T-helper 22 cell (primary cell): ENCODE measurements around the gene CHST7.
"Not testable (repeated sequence)": the region's sequence is repeated elsewhere in the genome, so short reads cannot be mapped to it uniquely, and the experiment has no call there.

Experiments
- DNase-seq: peaks from one replicate; pipeline ENCODE4 v3.0.0-alpha.2; 2020; ENCODE audit warnings: low read depth

CHST7 gene

GRCh38 chrX:46573331-46573891 lies at the start of gene CHST7:
Gene CHST7 (plus strand): TSS chrX:46573765. CDS start chrX:46573932, 167 bp downstream.
- DNase-seq, result peak; percentile 56

- not testable (repeated sequence) for DNase-seq
These were observed 44.9 kb upstream of the CHST7 start for GRCh38 chrX:46528640-46529039.

GRCh38 chrX:46529740-46530403 lies 43.7 kb upstream of the CHST7 start:
- not testable (repeated sequence) for DNase-seq

- not testable (repeated sequence) for DNase-seq
These were observed 43.1 kb upstream of the CHST7 start for GRCh38 chrX:46530404-46530908.

- no peak for DNase-seq
These were observed 42.1 kb upstream of the CHST7 start for GRCh38 chrX:46531442-46531841.

- DNase-seq, result no peak
These were observed 30.1 kb upstream of the CHST7 start for GRCh38 chrX:46543441-46543840.

- DNase-seq, result not testable (repeated sequence)
These were observed 29.0 kb upstream of the CHST7 start for GRCh38 chrX:46544527-46544926.

GRCh38 chrX:46545111-46546005 lies 28.2 kb upstream of the CHST7 start, which contains the start of gene ZNF674:
Gene ZNF674 (minus strand): TSS chrX:46545421. CDS start chrX:46542087, 3,334 bp downstream.
- peak; percentile 88 for DNase-seq

GRCh38 chrX:46547857-46548256 lies 25.7 kb upstream of the CHST7 start:
- DNase-seq, result no peak

- DNase-seq, result no peak
These were observed 23.7 kb upstream of the CHST7 start for GRCh38 chrX:46549914-46550313.

GRCh38 chrX:46551494-46552128 lies 22.0 kb upstream of the CHST7 start:
- no peak for DNase-seq

GRCh38 chrX:46553935-46554334 lies 19.6 kb upstream of the CHST7 start:
- no peak for DNase-seq

GRCh38 chrX:46554942-46555341 lies 18.6 kb upstream of the CHST7 start:
- DNase-seq, result no peak

- DNase-seq, result no peak
These were observed 14.5 kb upstream of the CHST7 start for GRCh38 chrX:46559062-46559461.

- no peak for DNase-seq
These were observed 11.5 kb upstream of the CHST7 start for GRCh38 chrX:46561824-46562657.

GRCh38 chrX:46567388-46567787 lies 6.2 kb upstream of the CHST7 start:
- no peak for DNase-seq

GRCh38 chrX:46569621-46570020 lies 3.9 kb upstream of the CHST7 start:
- DNase-seq, result no peak

GRCh38 chrX:46571423-46572339 lies 1.9 kb upstream of the CHST7 start:
- no peak for DNase-seq

GRCh38 chrX:46572340-46572936 lies 1.1 kb upstream of the CHST7 start:
- peak; percentile 34 for DNase-seq
